OCI-LY7 (cell line): ENCODE measurements around the gene CDK6. TPM values are rescaled to one million over a fixed set of nuclear protein-coding genes. Genes with fewer than 3 reads are reported as not detected.

ENCODE experiments used
- BruUV-seq: library from RNA; stranded (reverse); fragments of 400-500 nt; replicated peaks from 2 replicates; lab custom pipeline; 2021; lab: Mats Ljungman, UMichigan
- CTCF ChIA-PET: fragments of 300-600 bp; sonication (Branson Sonifier 250); formaldehyde crosslinking; loops from one replicate; lab custom pipeline; 2022; ENCODE audit warnings: antibody characterized with exemption; ENCODE audit not compliant: unreplicated experiment; lab: Charles Lee
- POLR2A ChIA-PET: fragments of 300-600 bp; sonication (Branson Sonifier 250); formaldehyde crosslinking; loops from one replicate; lab custom pipeline; 2022; ENCODE audit warnings: antibody characterized with exemption; lab: Charles Lee
- DNase-seq: peaks from one replicate; pipeline ENCODE4 v3.0.0-alpha.2; 2015; ENCODE audit warnings: low spot score
- H2AFZ ChIP-seq: fragments of 200-600 bp; sonication (generic), shearing (Covaris generic); 2 replicates; pipeline ENCODE4 v1.6.1; 2014; ENCODE audit warnings: mild to moderate bottlenecking, antibody characterized with exemption, low read length, moderate library complexity
- H3K27ac ChIP-seq: fragments of 200-600 bp; sonication (generic); 2 replicates; pipeline ENCODE4 v1.5.1; 2014; ENCODE audit warnings: mixed run types, low read depth, mild to moderate bottlenecking, moderate library complexity, low read length, inconsistent platforms; ENCODE audit not compliant: poor library complexity, severe bottlenecking
- H3K36me3 ChIP-seq: fragments of 200-600 bp; sonication (generic); 2 replicates; pipeline ENCODE4 v1.6.1; 2014; ENCODE audit warnings: mild to moderate bottlenecking, antibody characterized with exemption, low read length, moderate library complexity, mixed read lengths; ENCODE audit not compliant: insufficient read depth
- H3K4me1 ChIP-seq: fragments of 200-600 bp; sonication (generic); 2 replicates; pipeline ENCODE4 v1.5.1; 2014; ENCODE audit warnings: mild to moderate bottlenecking, low read length; ENCODE audit not compliant: insufficient read depth, poor library complexity, severe bottlenecking
- H3K4me2 ChIP-seq: fragments of 200-600 bp; sonication (generic); 2 replicates; pipeline ENCODE4 v1.6.1; 2014; ENCODE audit warnings: mild to moderate bottlenecking, low read length
- H3K4me3 ChIP-seq: fragments of 200-600 bp; sonication (generic); 2 replicates; pipeline ENCODE4 v1.5.1; 2014; ENCODE audit warnings: mild to moderate bottlenecking, low read depth, low read length; ENCODE audit not compliant: poor library complexity, severe bottlenecking
- H3K79me2 ChIP-seq: fragments of 200-600 bp; sonication (generic); 2 replicates; pipeline ENCODE4 v1.6.1; 2016; ENCODE audit warnings: low read depth, mild to moderate bottlenecking, low read length, moderate library complexity, mixed read lengths; ENCODE audit not compliant: insufficient read depth
- H3K9me2 ChIP-seq: fragments of 200-600 bp; sonication (generic); 2 replicates; pipeline ENCODE4 v1.6.1; 2016; ENCODE audit warnings: mild to moderate bottlenecking, low read length, mixed read lengths; ENCODE audit not compliant: insufficient read depth
- H3K9me3 ChIP-seq: fragments of 200-600 bp; sonication (generic); 2 replicates; pipeline ENCODE4 v1.6.1; 2014; ENCODE audit warnings: mild to moderate bottlenecking, mixed run types, low read length, mixed read lengths
- H4K20me1 ChIP-seq: fragments of 200-600 bp; sonication (generic); 2 replicates; pipeline ENCODE4 v1.6.1; 2014; ENCODE audit warnings: mild to moderate bottlenecking, antibody characterized with exemption, low read length, moderate library complexity, mixed read lengths; ENCODE audit not compliant: insufficient read depth
- EZH2phosphoT487 ChIP-seq: fragments of 200-600 bp; sonication (generic); IDR thresholded peaks from 2 replicates; pipeline ENCODE4 v1.6.1; 2018; ENCODE audit warnings: low read depth, borderline replicate concordance, mild to moderate bottlenecking, mixed run types, antibody characterized with exemption, low read length, moderate library complexity, mixed read lengths
- intact Hi-C: fragments of 100-400 bp; cut with micrococcal nuclease; formaldehyde crosslinking; loops from one replicate; pipeline ENCODE4 v1.10.0; 2022; ENCODE audit not compliant: unreplicated experiment
- total RNA-seq, 2 experiments: library from RNA; depleted of rRNA in 1 of 2; stranded (reverse); fragments of >200 nt in 1 of 2; shearing (Covaris generic) in 1 of 2; gene quantifications; 2 replicates each; pipeline ENCODE4 v1.2.3, GENCODE V29; 2014 to 2022
- TF ChIP-seq, protein P1 (sequence below): fragments of 200-600 bp; sonication (generic); conservative IDR thresholded peaks from 2 replicates; pipeline ENCODE4 v1.5.1; 2014; ENCODE audit warnings: mild to moderate bottlenecking, antibody characterized with exemption, low read length, moderate library complexity, mixed read lengths

Gene CDK6
- total RNA-seq, 2 experiments from 2014 or later = 35.5 to 44.1 TPM

GRCh38 chr7:92560602-92561001 lies 275.8 kb downstream of the CDK6 start:
- no peak overlapping the region for H3K27ac ChIP-seq
- no TSS peak for BruUV-seq
- no peak for TF ChIP-seq EZH2phosphoT487
- TF ChIP-seq, protein P1, sequence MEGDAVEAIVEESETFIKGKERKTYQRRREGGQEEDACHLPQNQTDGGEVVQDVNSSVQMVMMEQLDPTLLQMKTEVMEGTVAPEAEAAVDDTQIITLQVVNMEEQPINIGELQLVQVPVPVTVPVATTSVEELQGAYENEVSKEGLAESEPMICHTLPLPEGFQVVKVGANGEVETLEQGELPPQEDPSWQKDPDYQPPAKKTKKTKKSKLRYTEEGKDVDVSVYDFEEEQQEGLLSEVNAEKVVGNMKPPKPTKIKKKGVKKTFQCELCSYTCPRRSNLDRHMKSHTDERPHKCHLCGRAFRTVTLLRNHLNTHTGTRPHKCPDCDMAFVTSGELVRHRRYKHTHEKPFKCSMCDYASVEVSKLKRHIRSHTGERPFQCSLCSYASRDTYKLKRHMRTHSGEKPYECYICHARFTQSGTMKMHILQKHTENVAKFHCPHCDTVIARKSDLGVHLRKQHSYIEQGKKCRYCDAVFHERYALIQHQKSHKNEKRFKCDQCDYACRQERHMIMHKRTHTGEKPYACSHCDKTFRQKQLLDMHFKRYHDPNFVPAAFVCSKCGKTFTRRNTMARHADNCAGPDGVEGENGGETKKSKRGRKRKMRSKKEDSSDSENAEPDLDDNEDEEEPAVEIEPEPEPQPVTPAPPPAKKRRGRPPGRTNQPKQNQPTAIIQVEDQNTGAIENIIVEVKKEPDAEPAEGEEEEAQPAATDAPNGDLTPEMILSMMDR = no peak
- H2AFZ ChIP-seq = no peak overlapping the region
- H3K9me3 ChIP-seq = no peaks in the 10 kb centered on the region
- no peak overlapping the region for H3K4me3 ChIP-seq
- H3K9me2 ChIP-seq = no peaks in the 10 kb centered on the region
- no peaks in the 10 kb centered on the region for H3K79me2 ChIP-seq
- H4K20me1 ChIP-seq = peaks cover 5% of the 10 kb centered on the region; the same call in 1 of the 2 replicates
- H3K4me2 ChIP-seq = no peak overlapping the region
- CTCF ChIA-PET = no interaction called here
- H3K4me1 ChIP-seq = no peaks in the 10 kb centered on the region
- DNase-seq = no peak
- peaks cover 65% of the 10 kb centered on the region for H3K36me3 ChIP-seq
- intact Hi-C loops = loop anchor here (10.0 kb wide), 1 partner anchor 56 kb away; no protein-coding TSS in a partner anchor
- POLR2A ChIA-PET = interaction anchor here (0.7 to 1.2 kb wide), 3 partner anchors 8 to 1222 kb away, joined by 3 read pairs; no protein-coding TSS in a partner anchor

DNA sequence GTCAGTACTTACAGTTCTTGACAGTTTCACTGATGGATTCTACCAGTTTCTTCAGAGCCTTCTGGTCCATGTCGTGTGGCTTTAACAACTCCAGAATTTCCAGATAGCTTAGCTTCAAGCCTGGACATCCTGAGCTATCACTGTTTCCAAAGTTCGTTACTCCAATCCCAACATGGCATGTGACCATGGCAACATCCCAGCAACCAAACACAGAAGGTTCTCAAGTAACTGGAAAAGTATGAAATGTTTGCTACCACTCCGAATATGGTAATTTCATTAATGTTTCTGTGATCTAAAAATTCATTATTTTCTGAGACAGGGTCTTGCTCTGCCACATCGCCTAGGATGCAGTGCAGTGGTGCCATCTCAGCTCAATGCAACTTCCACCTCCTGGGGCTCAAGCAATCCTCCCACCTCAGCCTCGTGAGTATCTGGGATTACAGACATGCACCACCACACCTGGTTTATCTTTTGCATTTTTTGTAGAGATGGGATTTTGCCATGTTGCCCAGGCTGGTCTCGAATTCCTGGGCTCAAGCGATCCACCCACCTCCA lies 278.5 kb downstream of the CDK6 start:
- TF ChIP-seq EZH2phosphoT487 = no peak
- TF ChIP-seq, protein P1 = no peak
- CTCF ChIA-PET = no interaction called here
- no peak overlapping the region for H3K4me2 ChIP-seq
- H3K9me2 ChIP-seq = no peaks in the 10 kb centered on the region
- no peak overlapping the region for H3K4me3 ChIP-seq
- intact Hi-C loops = no loop called here
- H3K79me2 ChIP-seq = no peaks in the 10 kb centered on the region
- H2AFZ ChIP-seq = no peak overlapping the region
- BruUV-seq = no TSS peak
- H4K20me1 ChIP-seq = no peaks in the 10 kb centered on the region
- POLR2A ChIA-PET = interaction anchor here (0.6 to 1.8 kb wide), 3 partner anchors 8 to 24 kb away, joined by 3 to 13 read pairs (median 4); no protein-coding TSS in a partner anchor
- H3K4me1 ChIP-seq = no peaks in the 10 kb centered on the region
- H3K27ac ChIP-seq = no peak overlapping the region
- no peaks in the 10 kb centered on the region for H3K9me3 ChIP-seq
- peaks cover 43% of the 10 kb centered on the region for H3K36me3 ChIP-seq
- no peak for DNase-seq

GRCh38 chr7:92557249-92557648 lies 279.1 kb downstream of the CDK6 start:
- POLR2A ChIA-PET = interaction anchor here (0.9 to 1.7 kb wide), 2 partner anchors 21 to 25 kb away, joined by 3 to 6 read pairs; no protein-coding TSS in a partner anchor
- no peak for TF ChIP-seq EZH2phosphoT487
- TF ChIP-seq, protein P1 = no peak
- no peak overlapping the region for H3K27ac ChIP-seq
- no peaks in the 10 kb centered on the region for H3K9me2 ChIP-seq
- no peaks in the 10 kb centered on the region for H3K79me2 ChIP-seq
- H3K4me2 ChIP-seq = no peak overlapping the region
- no TSS peak for BruUV-seq
- H2AFZ ChIP-seq = no peak overlapping the region
- H3K4me1 ChIP-seq = no peaks in the 10 kb centered on the region
- H4K20me1 ChIP-seq = no peaks in the 10 kb centered on the region
- intact Hi-C loops = no loop called here
- no peaks in the 10 kb centered on the region for H3K9me3 ChIP-seq
- no peak for DNase-seq
- H3K4me3 ChIP-seq = no peak overlapping the region
- peaks cover 37% of the 10 kb centered on the region for H3K36me3 ChIP-seq
- CTCF ChIA-PET = interaction anchor here (0.9 kb wide), 1 partner anchor 38 kb away, joined by 3 read pairs; no protein-coding TSS in a partner anchor
